HepG2 (cell line): Measurements from ENCODE around the gene NR3C2. TPM values are rescaled to one million over a fixed set of nuclear protein-coding genes. Genes with fewer than 3 reads are reported as not detected.

Experiments
- HMGXB4 ChIP-seq, 2 experiments: sonication (generic) in 1 of 2; formaldehyde crosslinking in 1 of 2; IDR thresholded peaks; 2 replicates each; pipeline versions ENCODE4 v1.4.0 to v1.6.1; 2018 to 2020; ENCODE audit warnings: missing genetic modification reagents in 2 of 2, borderline replicate concordance in 1 of 2, low read depth in 1 of 2, mild to moderate bottlenecking in 1 of 2, missing biosample characterization in 1 of 2
- HOMEZ ChIP-seq: IDR thresholded peaks from 2 replicates; pipeline ENCODE4 v1.6.1; 2016; ENCODE audit warnings: low read depth
- MEF2D ChIP-seq: sonication (generic); formaldehyde crosslinking; IDR thresholded peaks from 2 replicates; pipeline ENCODE4 v1.5.1; 2020; ENCODE audit warnings: mild to moderate bottlenecking, missing genetic modification reagents
- MZF1 ChIP-seq: sonication (generic); formaldehyde crosslinking; IDR thresholded peaks from 2 replicates; pipeline ENCODE4 v1.8.1; 2023; ENCODE audit warnings: mild to moderate bottlenecking, missing genetic modification reagents, borderline replicate concordance
- NFYC ChIP-seq: IDR thresholded peaks from 2 replicates; pipeline ENCODE4 v1.6.1; 2016; ENCODE audit warnings: missing genetic modification reagents, missing compliant biosample characterization
- PAXIP1 ChIP-seq: sonication (generic); formaldehyde crosslinking; conservative IDR thresholded peaks from 2 replicates; pipeline ENCODE4 v1.4.0; 2020; ENCODE audit warnings: mild to moderate bottlenecking, missing genetic modification reagents, moderate library complexity
- RBFOX2 ChIP-seq: fragments of 200-400 bp; formaldehyde crosslinking; IDR thresholded peaks from 2 replicates; pipeline ENCODE4 v1.6.1; 2017; ENCODE audit warnings: low read depth, mild to moderate bottlenecking, low read length
- RFX3 ChIP-seq: IDR thresholded peaks from 2 replicates; pipeline ENCODE4 v1.6.1; 2016; ENCODE audit warnings: missing biosample characterization, missing genetic modification reagents
- SNAI1 ChIP-seq: sonication (generic); formaldehyde crosslinking; IDR thresholded peaks from 2 replicates; pipeline ENCODE4 v1.5.0; 2020; ENCODE audit warnings: mild to moderate bottlenecking, missing genetic modification reagents, borderline replicate concordance
- TFAP4 ChIP-seq: sonication (generic); IDR thresholded peaks from 2 replicates; pipeline ENCODE4 v1.6.1; 2016; ENCODE audit warnings: low read depth, borderline replicate concordance
- ZBTB44 ChIP-seq: sonication (generic); formaldehyde crosslinking; IDR thresholded peaks from 2 replicates; pipeline ENCODE4 v1.4.0; 2020; ENCODE audit warnings: missing genetic modification reagents
- ZNF224 ChIP-seq: sonication (generic); formaldehyde crosslinking; IDR thresholded peaks from 2 replicates; pipeline ENCODE4 v1.5.0; 2020; ENCODE audit warnings: mild to moderate bottlenecking, missing genetic modification reagents
- ZNF441 ChIP-seq: sonication (generic); formaldehyde crosslinking; IDR thresholded peaks from 2 replicates; pipeline ENCODE4 v1.7.0; 2021; ENCODE audit warnings: missing genetic modification reagents, borderline replicate concordance
- ZNF777 ChIP-seq: sonication (generic); formaldehyde crosslinking; IDR thresholded peaks from 2 replicates; pipeline ENCODE4 v1.4.0; 2020; ENCODE audit warnings: missing genetic modification reagents
- ZNF800 ChIP-seq: sonication (generic); formaldehyde crosslinking; IDR thresholded peaks from 2 replicates; pipeline ENCODE4 v1.4.0; 2020; ENCODE audit warnings: missing genetic modification reagents
- polyA plus RNA-seq, 8 experiments: library from polyadenylated mRNA; depleted of rRNA in 3 of 8; stranded (reverse) in 7 of 8; unstranded in 1 of 8; fragments of >200 nt; fragmentation: Illumina TruSeq in 4 of 8; extraction: Trizol in 4 of 8; gene quantifications; 2 replicates each; pipeline versions ENCODE4 v1.2.1 to v1.2.3, GENCODE V29; 2011 to 2016; ENCODE audit warnings: low read depth in 4 of 8, missing spikeins in 1 of 8, mixed read lengths in 1 of 8; ENCODE audit not compliant: insufficient read depth in 1 of 8
- total RNA-seq, 5 experiments: library from RNA; depleted of rRNA; stranded (reverse); fragments of >200 nt; fragmentation: Illumina TruSeq; extraction: Trizol; gene quantifications; 2 replicates each; pipeline ENCODE4 v1.2.3, GENCODE V29; 2016; ENCODE audit warnings: low read depth in 1 of 5

Gene NR3C2
- total and polyA plus RNA-seq, 2 of the 13 experiments (the other 11 are each of a cell fraction or from before 2014, with no cell fraction given), result 0.26 to 0.46 TPM

GRCh38 chr4:148441986-148442831 lies at the start of gene NR3C2 (continued):
- TF ChIP-seq HMGXB4 (CRISPR knock-in tag; IDR thresholded peaks at IDR 0.05; ENCODE audit: borderline replicate concordance in 1 of 2, low read depth in 1 of 2), result peak in 1 of 2 experiments; percentile 26; a peak in 1 of 4 replicates
- TF ChIP-seq NFYC (CRISPR knock-in tag), result peak; percentile 95
- TF ChIP-seq ZNF777, result peak; percentile 52
- no peak for TF ChIP-seq MZF1
- 0 out of 2 replicates have a peak, but pooled peaks have one; percentile 14 for TF ChIP-seq ZNF441 (CRISPR knock-in tag)
- TF ChIP-seq MEF2D (CRISPR knock-in tag), result no peak
- no peak; the same call in 1 of the 2 replicates for TF ChIP-seq HOMEZ (CRISPR knock-in tag)
- TF ChIP-seq SNAI1 (CRISPR knock-in tag), result 0 out of 2 replicates have a peak, but pooled peaks have one; percentile 54
- TF ChIP-seq ZBTB44 (CRISPR knock-in tag), result no peak
- TF ChIP-seq TFAP4, result peak; percentile 55; the same call in 1 of the 2 replicates
- TF ChIP-seq ZNF800 (CRISPR knock-in tag), result 0 out of 2 replicates have a peak, but pooled peaks have one; percentile 4
- TF ChIP-seq RFX3 (CRISPR knock-in tag), result no peak
- no peak for TF ChIP-seq PAXIP1
- peak; percentile 75 for TF ChIP-seq RBFOX2
- TF ChIP-seq ZNF224, result no peak
